Vagina (tissue), 2 donors: ENCODE results near the gene YBX2. TPM values are rescaled to one million over a fixed set of nuclear protein-coding genes. Genes with fewer than 3 reads are reported as not detected.

Experiments
- DNase-seq, 2 donors: peaks; one replicate each; pipeline ENCODE4 v3.0.0-alpha.2; 2017; ENCODE audit errors: extremely low spot score in 2 of 2
- H3K27ac ChIP-seq: fragments of 200-600 bp; sonication (generic); one replicate; pipeline ENCODE4 v1.5.1; 2019
- H3K27me3 ChIP-seq: fragments of 200-600 bp; sonication (generic); one replicate; pipeline ENCODE4 v1.5.1; 2019
- H3K36me3 ChIP-seq, 2 donors: fragments of 200-600 bp; sonication (generic); one replicate each; pipeline ENCODE4 v1.5.1; 2017 to 2019
- H3K4me1 ChIP-seq: fragments of 200-600 bp; sonication (generic); one replicate; pipeline ENCODE4 v1.5.1; 2019
- H3K4me3 ChIP-seq, 2 donors: fragments of 200-600 bp; sonication (generic); 1 replicate in 1 of 2; 2 replicates in 1 of 2; pipeline ENCODE4 v1.5.1; 2016 to 2019
- H3K9me3 ChIP-seq: fragments of 200-600 bp; sonication (generic); one replicate; pipeline ENCODE4 v1.5.1; 2019
- POLR2A ChIP-seq, 2 donors: fragments of 450-650 bp; IDR thresholded peaks; one replicate each; pipeline ENCODE4 v1.6.1; 2017; ENCODE audit warnings: antibody characterized with exemption in 2 of 2, mild to moderate bottlenecking in 2 of 2, moderate library complexity in 2 of 2
- POLR2AphosphoS5 ChIP-seq, 2 donors: sonication (generic); formaldehyde crosslinking; IDR thresholded peaks; one replicate each; pipeline ENCODE4 v1.9.0; 2017; ENCODE audit warnings: antibody characterized with exemption in 2 of 2, mild to moderate bottlenecking in 2 of 2, low read depth in 1 of 2; ENCODE audit not compliant: insufficient read depth in 1 of 2
- intact Hi-C: fragments of 100-400 bp; cut with DNase I; formaldehyde crosslinking; loops from one replicate; pipeline ENCODE4 v1.15.1; 2023
- total RNA-seq: library from RNA; depleted of rRNA; stranded (reverse); fragments of >200 nt; gene quantifications from one replicate; pipeline ENCODE4 v1.2.3, GENCODE V29; 2016
- TF ChIP-seq, protein P1 (sequence below), 3 experiments: fragments of 450-650 bp in 2 of 3; fragments of 200-600 bp in 1 of 3; sonication (generic) in 1 of 3; IDR thresholded peaks; one replicate each; pipeline ENCODE4 v1.5.1; 2017 to 2019; ENCODE audit warnings: antibody characterized with exemption in 3 of 3, mild to moderate bottlenecking in 2 of 3, moderate library complexity in 2 of 3

Gene YBX2
- total RNA-seq, 1 donor from 2014 or later, result 0.25 TPM

DNA sequence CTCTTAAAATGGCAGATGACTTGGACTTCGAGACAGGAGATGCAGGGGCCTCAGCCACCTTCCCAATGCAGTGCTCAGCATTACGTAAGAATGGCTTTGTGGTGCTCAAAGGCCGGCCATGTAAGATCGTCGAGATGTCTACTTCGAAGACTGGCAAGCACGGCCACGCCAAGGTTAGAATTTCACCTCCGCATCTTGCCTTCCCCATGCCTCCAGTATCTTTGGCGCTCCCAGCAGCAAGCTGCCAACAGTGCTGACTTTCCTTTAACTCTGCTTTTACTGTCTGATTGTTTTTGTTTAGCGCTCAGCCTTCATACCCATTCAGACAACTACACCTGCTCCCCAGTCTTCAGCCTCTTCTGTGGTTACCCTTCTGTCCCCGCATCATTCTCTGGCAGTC is 15.2 kb upstream of the YBX2 start:
- peak overlapping the region; percentile 94 for H3K27ac ChIP-seq
- H3K27me3 ChIP-seq, result no peaks in the 10 kb centered on the region
- intact Hi-C loops, result loop anchor here (5.0 kb wide), 1 partner anchor 38 kb away; no protein-coding TSS in a partner anchor
- no peak overlapping the region for H3K4me3 ChIP-seq
- peaks cover 3 to 47% of the 10 kb centered on the region in 2 donors for H3K36me3 ChIP-seq
- H3K4me1 ChIP-seq, result peaks cover 67% of the 10 kb centered on the region
- TF ChIP-seq POLR2A (IDR thresholded peaks at IDR 0.05) (no peak), POLR2AphosphoS5 (IDR thresholded peaks at IDR 0.05; ENCODE audit: insufficient read depth in 1 of 2, low read depth in 1 of 2) (no peak)
- TF ChIP-seq, protein P1, sequence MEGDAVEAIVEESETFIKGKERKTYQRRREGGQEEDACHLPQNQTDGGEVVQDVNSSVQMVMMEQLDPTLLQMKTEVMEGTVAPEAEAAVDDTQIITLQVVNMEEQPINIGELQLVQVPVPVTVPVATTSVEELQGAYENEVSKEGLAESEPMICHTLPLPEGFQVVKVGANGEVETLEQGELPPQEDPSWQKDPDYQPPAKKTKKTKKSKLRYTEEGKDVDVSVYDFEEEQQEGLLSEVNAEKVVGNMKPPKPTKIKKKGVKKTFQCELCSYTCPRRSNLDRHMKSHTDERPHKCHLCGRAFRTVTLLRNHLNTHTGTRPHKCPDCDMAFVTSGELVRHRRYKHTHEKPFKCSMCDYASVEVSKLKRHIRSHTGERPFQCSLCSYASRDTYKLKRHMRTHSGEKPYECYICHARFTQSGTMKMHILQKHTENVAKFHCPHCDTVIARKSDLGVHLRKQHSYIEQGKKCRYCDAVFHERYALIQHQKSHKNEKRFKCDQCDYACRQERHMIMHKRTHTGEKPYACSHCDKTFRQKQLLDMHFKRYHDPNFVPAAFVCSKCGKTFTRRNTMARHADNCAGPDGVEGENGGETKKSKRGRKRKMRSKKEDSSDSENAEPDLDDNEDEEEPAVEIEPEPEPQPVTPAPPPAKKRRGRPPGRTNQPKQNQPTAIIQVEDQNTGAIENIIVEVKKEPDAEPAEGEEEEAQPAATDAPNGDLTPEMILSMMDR (IDR thresholded peaks at IDR 0.05), result no peak
- no peaks in the 10 kb centered on the region for H3K9me3 ChIP-seq
- no peak for DNase-seq

DNA sequence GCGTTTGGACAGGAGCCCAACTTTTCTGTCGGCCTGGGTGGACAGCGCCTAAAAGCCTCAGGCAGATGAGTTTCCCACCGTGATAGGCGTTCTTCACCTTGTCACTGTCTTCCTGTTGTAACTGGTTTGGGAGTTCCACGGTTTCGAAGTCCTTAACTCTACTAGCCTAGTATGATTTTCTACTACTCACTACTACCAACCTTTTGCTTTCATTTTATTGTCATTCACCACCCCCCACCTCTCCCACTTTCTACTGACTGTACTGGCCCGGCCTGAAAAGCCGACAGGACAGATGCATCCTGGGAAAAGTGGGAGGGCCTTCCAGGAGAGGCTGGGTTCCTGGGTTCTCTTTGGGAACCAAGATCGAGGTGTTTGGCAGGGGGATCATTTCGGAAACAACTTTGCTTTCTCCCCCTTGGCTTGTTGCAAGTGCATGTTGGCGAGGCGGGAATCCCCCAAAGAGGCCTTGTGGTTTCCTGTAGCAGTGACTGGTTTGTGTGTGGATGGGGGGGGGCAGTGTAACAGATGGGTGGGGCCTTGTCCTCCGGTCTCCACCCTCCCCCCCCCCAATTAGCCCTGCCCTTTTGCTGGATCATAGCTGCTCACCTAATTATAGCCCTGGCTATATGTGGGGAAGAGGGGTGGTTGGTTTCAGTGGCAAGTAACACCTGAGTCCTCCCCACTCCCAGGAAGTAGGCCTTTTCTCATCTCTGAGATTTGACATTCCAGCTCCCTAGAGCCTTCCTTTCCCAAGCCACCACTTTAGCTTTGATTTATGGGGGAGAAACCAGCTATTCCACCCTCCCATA is 14.4 kb upstream of the YBX2 start:
- Histone ChIP-seq H3K27ac (peak overlapping the region; percentile 94), H3K4me3 (peak overlapping the region; percentile 74 to 83), H3K4me1 (peaks cover 59% of the 10 kb centered on the region), H3K9me3 (no peaks in the 10 kb centered on the region), H3K36me3 (peaks cover 3 to 44% of the 10 kb centered on the region in 2 donors), H3K27me3 (no peaks in the 10 kb centered on the region)
- peak; percentile 32 to 95 for TF ChIP-seq POLR2AphosphoS5 (IDR thresholded peaks at IDR 0.05; ENCODE audit: insufficient read depth in 1 of 2, low read depth in 1 of 2)
- TF ChIP-seq, protein P1 (IDR thresholded peaks at IDR 0.05), result no peak
- peak in 1 of 2 donors; percentile 28 for TF ChIP-seq POLR2A (IDR thresholded peaks at IDR 0.05)
- intact Hi-C loops, result no loop called here
- no peak for DNase-seq

DNA sequence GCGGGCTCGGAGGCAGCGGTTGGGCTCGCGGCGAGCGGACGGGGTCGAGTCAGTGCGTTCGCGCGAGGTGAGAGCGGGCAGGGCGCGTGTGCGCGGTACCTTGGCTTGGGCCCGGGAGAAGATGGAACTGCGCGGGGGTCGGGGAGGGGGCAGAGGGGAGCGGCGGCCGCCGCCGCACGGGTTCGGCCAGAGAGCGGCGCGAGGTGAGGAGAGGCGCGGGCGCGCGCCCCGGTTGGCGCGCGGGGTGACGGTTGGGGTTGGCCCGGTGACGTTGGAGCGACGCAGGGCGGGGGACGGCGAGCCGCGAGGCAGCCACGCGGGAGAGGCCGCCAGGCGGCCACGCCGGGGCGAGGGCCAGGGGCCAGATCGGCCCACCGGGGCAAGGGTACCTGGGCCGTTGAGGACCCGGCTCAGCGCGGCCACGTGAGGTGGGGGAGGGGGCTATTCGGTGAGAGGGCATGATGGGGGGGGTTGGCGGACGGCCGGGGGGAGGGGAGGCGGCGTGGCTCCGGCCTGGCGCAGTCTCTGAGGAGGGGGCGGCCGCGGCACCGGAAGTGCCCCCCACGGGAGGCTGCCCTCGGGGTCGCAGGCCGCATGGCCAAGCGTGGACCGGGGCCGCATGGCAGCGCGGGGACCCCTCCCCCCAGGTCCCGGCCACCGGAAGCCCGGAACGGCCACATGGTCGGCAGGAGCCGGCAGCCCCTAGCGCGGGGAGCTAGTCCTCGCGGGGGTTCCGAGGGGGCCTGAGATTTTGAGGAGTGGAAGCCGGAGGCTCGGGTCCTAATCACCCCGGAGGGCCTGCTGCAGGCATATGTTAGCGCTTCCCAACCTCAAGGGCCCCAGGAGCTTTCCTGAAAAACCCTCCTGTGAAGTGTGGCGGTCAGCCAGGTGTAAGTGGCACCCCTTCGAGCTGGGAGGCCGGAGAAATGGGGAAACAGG is 13.5 kb upstream of the YBX2 start:
- no peak for DNase-seq
- peaks cover 3 to 36% of the 10 kb centered on the region in 2 donors for H3K36me3 ChIP-seq
- intact Hi-C loops, result no loop called here
- peak overlapping the region; percentile 94 for H3K27ac ChIP-seq
- H3K9me3 ChIP-seq, result no peaks in the 10 kb centered on the region
- H3K4me1 ChIP-seq, result peaks cover 50% of the 10 kb centered on the region
- no peak for TF ChIP-seq POLR2A (IDR thresholded peaks at IDR 0.05)
- TF ChIP-seq POLR2AphosphoS5 (IDR thresholded peaks at IDR 0.05; ENCODE audit: insufficient read depth in 1 of 2, low read depth in 1 of 2), result peak in 1 of 2 donors; percentile 47
- no peaks in the 10 kb centered on the region for H3K27me3 ChIP-seq
- H3K4me3 ChIP-seq, result peak overlapping the region; percentile 74 to 83

DNA sequence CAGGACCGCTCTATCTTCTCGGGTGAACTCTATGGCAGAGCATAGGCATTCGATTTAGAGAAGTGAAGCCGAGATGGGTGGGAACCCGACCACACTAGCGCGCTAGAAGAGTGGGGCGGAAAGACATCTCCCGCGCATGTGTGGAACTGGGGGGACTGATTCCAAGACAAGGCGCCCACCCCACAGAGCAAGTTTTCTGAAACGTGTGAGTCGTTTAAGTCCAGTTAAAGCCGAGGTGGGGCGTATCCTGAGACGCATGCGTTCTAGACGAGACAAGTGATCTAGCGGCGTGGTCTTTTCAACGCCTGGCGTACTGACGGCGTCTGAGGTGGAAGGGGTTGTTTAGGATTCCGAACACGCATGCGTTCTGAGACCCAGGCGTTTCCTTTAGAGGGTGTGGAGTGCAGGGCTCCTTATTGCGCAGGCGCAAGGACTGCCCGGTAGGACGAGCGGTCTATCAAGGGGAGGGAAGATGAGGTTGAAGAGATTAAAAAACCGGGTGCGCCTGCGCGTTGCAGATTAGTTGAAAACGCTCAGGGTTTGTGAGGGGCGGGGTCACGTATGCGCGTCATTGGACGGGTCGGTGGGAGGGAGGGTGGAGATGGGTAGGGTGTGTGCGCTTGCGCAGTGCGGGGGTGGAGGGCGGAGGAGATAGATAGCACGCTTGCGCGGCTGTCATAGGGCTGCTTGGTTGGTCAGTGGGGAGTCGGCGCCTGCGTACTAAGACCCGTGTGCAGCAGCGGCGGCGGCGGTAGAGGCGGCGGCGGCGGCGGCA is 12.7 kb upstream of the YBX2 start, which contains the start of gene EIF5A:
Gene EIF5A (plus strand): TSS at position 718 of the 775 bp plus-strand sequence. CDS start 2,008 bp downstream, outside the sequence.
- Histone ChIP-seq H3K27me3 (no peaks in the 10 kb centered on the region), H3K4me3 (peak within 1 kb of the TSS; percentile 74 to 83), H3K9me3 (no peaks in the 10 kb centered on the region), H3K4me1 (peaks cover 48% of the 10 kb centered on the region), H3K36me3 (peaks cover 3 to 27% of the 10 kb centered on the region in 2 donors), H3K27ac (peak within 1 kb of the TSS; percentile 94)
- DNase-seq, result peak; percentile 100
- peak; percentile 94 to 98 for TF ChIP-seq POLR2AphosphoS5 (IDR thresholded peaks at IDR 0.05; ENCODE audit: insufficient read depth in 1 of 2, low read depth in 1 of 2)
- TF ChIP-seq POLR2A (IDR thresholded peaks at IDR 0.05), result peak in 1 of 2 donors; percentile 96
- TF ChIP-seq, protein P1 (IDR thresholded peaks at IDR 0.05), result no peak
- intact Hi-C loops, result no loop called here
